ENCODE data around the gene TRIM73. TPM values are rescaled to one million over a fixed set of nuclear protein-coding genes. Genes with fewer than 3 reads are reported as not detected.
"Not testable (repeated sequence)": the region's sequence is repeated elsewhere in the genome, so short reads cannot be mapped to it uniquely, and the experiment has no call there.

Gene TRIM73
- total RNA-seq, 1 donor from 2014 or later: 5.2 TPM

- H3K27ac ChIP-seq; H3K4me1 ChIP-seq; H3K36me3 ChIP-seq; H3K27me3 ChIP-seq; H3K4me3 ChIP-seq; intact Hi-C loops (cut with DNase I); DNase-seq (ENCODE audit: low spot score in 2 of 2); H3K9me3 ChIP-seq: not testable (repeated sequence)
Observed at GRCh38 chr7:75404663-75405062, 9.2 kb downstream of the TRIM73 start.

- H3K27me3 ChIP-seq; H3K4me1 ChIP-seq; H3K9me3 ChIP-seq; H3K36me3 ChIP-seq; H3K27ac ChIP-seq; intact Hi-C loops (cut with DNase I): not testable (repeated sequence)
- peak in 1 of 2 donors; percentile 44 for DNase-seq (ENCODE audit: low spot score in 2 of 2)
- H3K4me3 ChIP-seq: peak overlapping the region in 1 of 2 donors; percentile 58
Observed at GRCh38 chr7:75409880-75410822, 14.7 kb downstream of the TRIM73 start.

- DNase-seq (ENCODE audit: low spot score in 2 of 2); H3K27me3 ChIP-seq; H3K36me3 ChIP-seq; H3K27ac ChIP-seq; H3K9me3 ChIP-seq; H3K4me1 ChIP-seq; intact Hi-C loops (cut with DNase I); H3K4me3 ChIP-seq: not testable (repeated sequence)
Observed at GRCh38 chr7:75410823-75411173, 15.4 kb downstream of the TRIM73 start.

- intact Hi-C loops (cut with DNase I); H3K27ac ChIP-seq; H3K4me3 ChIP-seq; H3K4me1 ChIP-seq; H3K27me3 ChIP-seq; H3K9me3 ChIP-seq: not testable (repeated sequence)
- peaks cover 9 to 16% of the 10 kb centered on the region in 2 donors for H3K36me3 ChIP-seq
- peak in 1 of 2 donors; percentile 22 for DNase-seq (ENCODE audit: low spot score in 2 of 2)
Observed at GRCh38 chr7:75414204-75414603, 18.8 kb downstream of the TRIM73 start.

- peaks cover 9 to 16% of the 10 kb centered on the region in 2 donors for H3K36me3 ChIP-seq
- H3K4me1 ChIP-seq; H3K4me3 ChIP-seq; H3K27ac ChIP-seq; H3K27me3 ChIP-seq; intact Hi-C loops (cut with DNase I); H3K9me3 ChIP-seq: not testable (repeated sequence)
- peak in 1 of 2 donors; percentile 22 for DNase-seq (ENCODE audit: low spot score in 2 of 2)
Observed at GRCh38 chr7:75414708-75415427, 19.4 kb downstream of the TRIM73 start.

GRCh38 chr7:75415428-75415817 is 20.0 kb downstream of the TRIM73 start:
- intact Hi-C loops (cut with DNase I); H3K4me1 ChIP-seq; H3K9me3 ChIP-seq; H3K4me3 ChIP-seq; H3K27ac ChIP-seq; H3K27me3 ChIP-seq; DNase-seq (ENCODE audit: low spot score in 2 of 2): not testable (repeated sequence)
- H3K36me3 ChIP-seq: peaks cover 9 to 16% of the 10 kb centered on the region in 2 donors

GRCh38 chr7:75415829-75416373 is 20.5 kb downstream of the TRIM73 start:
- H3K4me3 ChIP-seq; intact Hi-C loops (cut with DNase I); H3K27me3 ChIP-seq; H3K4me1 ChIP-seq; H3K27ac ChIP-seq; H3K9me3 ChIP-seq: not testable (repeated sequence)
- peak in 1 of 2 donors; percentile 37 for DNase-seq (ENCODE audit: low spot score in 2 of 2)
- H3K36me3 ChIP-seq: peaks cover 10 to 18% of the 10 kb centered on the region in 2 donors

GRCh38 chr7:75416787-75417186 is 21.4 kb downstream of the TRIM73 start:
- H3K9me3 ChIP-seq; H3K27me3 ChIP-seq; H3K4me3 ChIP-seq; H3K27ac ChIP-seq; DNase-seq (ENCODE audit: low spot score in 2 of 2); H3K4me1 ChIP-seq; intact Hi-C loops (cut with DNase I): not testable (repeated sequence)
- H3K36me3 ChIP-seq: peaks cover 17 to 26% of the 10 kb centered on the region in 2 donors

- H3K9me3 ChIP-seq; H3K4me1 ChIP-seq; H3K27ac ChIP-seq; H3K27me3 ChIP-seq; H3K4me3 ChIP-seq; intact Hi-C loops (cut with DNase I); DNase-seq (ENCODE audit: low spot score in 2 of 2): not testable (repeated sequence)
- H3K36me3 ChIP-seq: peaks cover 19 to 30% of the 10 kb centered on the region in 2 donors
Observed at GRCh38 chr7:75418292-75418858, 22.9 kb downstream of the TRIM73 start.

- H3K27ac ChIP-seq; H3K9me3 ChIP-seq; DNase-seq (ENCODE audit: low spot score in 2 of 2); H3K4me1 ChIP-seq; H3K27me3 ChIP-seq; intact Hi-C loops (cut with DNase I); H3K4me3 ChIP-seq: not testable (repeated sequence)
- H3K36me3 ChIP-seq: peaks cover 25 to 37% of the 10 kb centered on the region in 2 donors
Observed at GRCh38 chr7:75419210-75419609, 23.8 kb downstream of the TRIM73 start.

GRCh38 chr7:75419693-75420092 is 24.3 kb downstream of the TRIM73 start:
- H3K9me3 ChIP-seq; H3K27me3 ChIP-seq; H3K27ac ChIP-seq; H3K4me1 ChIP-seq; H3K4me3 ChIP-seq; intact Hi-C loops (cut with DNase I); DNase-seq (ENCODE audit: low spot score in 2 of 2): not testable (repeated sequence)
- H3K36me3 ChIP-seq: peaks cover 30 to 42% of the 10 kb centered on the region in 2 donors

- intact Hi-C loops (cut with DNase I); H3K27ac ChIP-seq; H3K27me3 ChIP-seq; H3K4me3 ChIP-seq; DNase-seq (ENCODE audit: low spot score in 2 of 2); H3K4me1 ChIP-seq; H3K9me3 ChIP-seq: not testable (repeated sequence)
- H3K36me3 ChIP-seq: peaks cover 31 to 41% of the 10 kb centered on the region in 2 donors
Observed at GRCh38 chr7:75420152-75420551, 24.7 kb downstream of the TRIM73 start.

GRCh38 chr7:75421798-75422710 is 26.6 kb downstream of the TRIM73 start:
- H3K27ac ChIP-seq; H3K9me3 ChIP-seq; H3K4me1 ChIP-seq; H3K27me3 ChIP-seq; intact Hi-C loops (cut with DNase I); DNase-seq (ENCODE audit: low spot score in 2 of 2); H3K4me3 ChIP-seq: not testable (repeated sequence)
- H3K36me3 ChIP-seq: peaks cover 22 to 26% of the 10 kb centered on the region in 2 donors

All from ascending aorta (tissue), 2 donors.